ENCODE data around the gene ATP6V0C.
"Not testable (repeated sequence)": the region's sequence is repeated elsewhere in the genome, so short reads cannot be mapped to it uniquely, and the experiment has no call there.

The ATP6V0C gene

DNA sequence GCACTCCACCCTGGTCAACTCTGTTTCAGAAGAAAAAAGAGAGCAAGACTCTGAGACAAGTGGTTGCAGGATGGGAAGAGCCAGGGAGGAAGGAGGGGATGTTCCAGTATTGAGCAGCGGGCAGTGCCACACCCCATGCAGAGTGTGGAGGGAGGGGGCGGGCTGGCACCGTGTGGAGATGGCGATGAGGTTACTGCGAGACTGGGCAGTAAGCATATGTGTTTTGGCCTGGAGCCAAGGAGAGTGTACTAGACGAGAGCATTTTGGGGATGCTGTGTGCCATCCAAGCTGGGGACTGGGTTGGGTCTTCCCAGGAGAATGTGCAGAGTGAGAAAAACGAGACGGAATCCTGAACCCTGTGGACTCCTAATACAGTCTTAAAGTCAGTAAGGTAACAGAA, 35.5 kb upstream of the ATP6V0C start:
- H3K4me2 ChIP-seq (ENCODE audit: low read length) = no peak overlapping the region
- no peak overlapping the region for H2AFZ ChIP-seq (ENCODE audit: low read length)
- H3K9me2 ChIP-seq (ENCODE audit: low read depth, low read length) = no peaks in the 10 kb centered on the region
- H3K27me3 ChIP-seq (ENCODE audit: insufficient read depth, low read length) = peaks cover 2% of the 10 kb centered on the region; the same call in 1 of the 2 replicates
- no peak overlapping the region for H3K9ac ChIP-seq (ENCODE audit: low read length)
- no peaks in the 10 kb centered on the region for H3K36me3 ChIP-seq (ENCODE audit: insufficient read depth, low read length)
- no peaks in the 10 kb centered on the region for H3F3A ChIP-seq (ENCODE audit: insufficient read depth, low read length)
- H4K20me1 ChIP-seq (ENCODE audit: insufficient read depth, low read length) = no peaks in the 10 kb centered on the region
- H3K4me3 ChIP-seq (ENCODE audit: low read depth, low read length, poor library complexity, severe bottlenecking) = no peak overlapping the region
- H3K79me2 ChIP-seq (ENCODE audit: insufficient read depth, low read length) = no peaks in the 10 kb centered on the region
- no peak overlapping the region for H3K27ac ChIP-seq (ENCODE audit: low read depth, low read length, poor library complexity, severe bottlenecking)
- H3K4me1 ChIP-seq (ENCODE audit: insufficient read depth, low read length, severe bottlenecking) = peaks cover 18% of the 10 kb centered on the region
- no peaks in the 10 kb centered on the region for H3K9me3 ChIP-seq (ENCODE audit: low read length)
- TF ChIP-seq, protein P1, sequence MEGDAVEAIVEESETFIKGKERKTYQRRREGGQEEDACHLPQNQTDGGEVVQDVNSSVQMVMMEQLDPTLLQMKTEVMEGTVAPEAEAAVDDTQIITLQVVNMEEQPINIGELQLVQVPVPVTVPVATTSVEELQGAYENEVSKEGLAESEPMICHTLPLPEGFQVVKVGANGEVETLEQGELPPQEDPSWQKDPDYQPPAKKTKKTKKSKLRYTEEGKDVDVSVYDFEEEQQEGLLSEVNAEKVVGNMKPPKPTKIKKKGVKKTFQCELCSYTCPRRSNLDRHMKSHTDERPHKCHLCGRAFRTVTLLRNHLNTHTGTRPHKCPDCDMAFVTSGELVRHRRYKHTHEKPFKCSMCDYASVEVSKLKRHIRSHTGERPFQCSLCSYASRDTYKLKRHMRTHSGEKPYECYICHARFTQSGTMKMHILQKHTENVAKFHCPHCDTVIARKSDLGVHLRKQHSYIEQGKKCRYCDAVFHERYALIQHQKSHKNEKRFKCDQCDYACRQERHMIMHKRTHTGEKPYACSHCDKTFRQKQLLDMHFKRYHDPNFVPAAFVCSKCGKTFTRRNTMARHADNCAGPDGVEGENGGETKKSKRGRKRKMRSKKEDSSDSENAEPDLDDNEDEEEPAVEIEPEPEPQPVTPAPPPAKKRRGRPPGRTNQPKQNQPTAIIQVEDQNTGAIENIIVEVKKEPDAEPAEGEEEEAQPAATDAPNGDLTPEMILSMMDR (IDR thresholded peaks at IDR 0.05; ENCODE audit: low read length) = no peak
- no peak for TF ChIP-seq EZH2 (IDR thresholded peaks at IDR 0.05; ENCODE audit: borderline replicate concordance, low read length)

DNA sequence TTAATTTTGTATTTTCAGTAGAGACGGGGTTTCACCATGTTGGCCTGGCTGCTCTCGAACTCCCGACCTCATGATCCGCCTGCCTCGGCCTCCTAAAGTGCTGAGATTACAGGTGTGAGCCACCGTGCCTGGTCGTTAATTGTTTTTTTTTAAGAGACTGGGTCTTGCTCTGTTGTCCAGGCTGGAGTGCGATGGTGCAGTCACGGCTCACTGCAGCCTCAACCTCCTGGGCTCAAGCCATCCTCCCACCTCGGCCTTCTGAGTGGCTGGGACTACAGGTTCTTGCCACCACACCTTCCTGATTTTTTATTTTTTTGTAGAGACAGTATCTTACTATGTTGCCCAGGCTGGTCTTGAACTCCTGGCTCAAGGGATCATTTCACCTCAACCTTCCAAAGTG, 33.8 kb upstream of the ATP6V0C start:
- H3K4me1 ChIP-seq (ENCODE audit: insufficient read depth, low read length, severe bottlenecking); H3K9ac ChIP-seq (ENCODE audit: low read length); H2AFZ ChIP-seq (ENCODE audit: low read length); H4K20me1 ChIP-seq (ENCODE audit: insufficient read depth, low read length); H3K4me2 ChIP-seq (ENCODE audit: low read length); H3K36me3 ChIP-seq (ENCODE audit: insufficient read depth, low read length); H3F3A ChIP-seq (ENCODE audit: insufficient read depth, low read length); H3K27me3 ChIP-seq (ENCODE audit: insufficient read depth, low read length); H3K27ac ChIP-seq (ENCODE audit: low read depth, low read length, poor library complexity, severe bottlenecking); H3K4me3 ChIP-seq (ENCODE audit: low read depth, low read length, poor library complexity, severe bottlenecking); H3K79me2 ChIP-seq (ENCODE audit: insufficient read depth, low read length); H3K9me2 ChIP-seq (ENCODE audit: low read depth, low read length); H3K9me3 ChIP-seq (ENCODE audit: low read length): not testable (repeated sequence)

DNA sequence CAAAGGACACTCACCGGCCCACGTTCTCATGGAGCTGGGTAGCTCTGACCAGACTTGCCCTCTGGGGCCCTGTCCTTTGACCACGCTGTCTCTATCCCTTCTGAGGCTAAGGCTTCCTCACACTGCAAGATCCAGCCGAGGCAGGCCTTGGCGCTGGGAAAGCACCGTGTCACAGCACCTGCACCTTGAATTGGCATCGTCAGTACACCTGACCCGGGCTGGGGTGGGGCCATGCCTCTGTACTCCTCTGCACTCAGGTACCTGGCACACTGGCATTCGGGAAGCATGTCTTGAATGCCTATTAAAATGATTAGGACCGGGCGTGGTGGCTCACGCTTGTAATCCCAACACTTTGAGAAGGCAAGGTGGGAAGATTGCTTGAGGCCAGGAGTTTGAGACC, 32.8 kb upstream of the ATP6V0C start:
- Histone ChIP-seq H3K4me1 (ENCODE audit: insufficient read depth, low read length, severe bottlenecking) (peaks cover 3% of the 10 kb centered on the region), H3K79me2 (ENCODE audit: insufficient read depth, low read length) (no peaks in the 10 kb centered on the region), H3K27ac (ENCODE audit: low read depth, low read length, poor library complexity, severe bottlenecking) (no peak overlapping the region), H3K9me2 (ENCODE audit: low read depth, low read length) (no peaks in the 10 kb centered on the region), H3F3A (ENCODE audit: insufficient read depth, low read length) (no peaks in the 10 kb centered on the region), H3K9ac (ENCODE audit: low read length) (no peak overlapping the region), H3K9me3 (ENCODE audit: low read length) (no peaks in the 10 kb centered on the region), H4K20me1 (ENCODE audit: insufficient read depth, low read length) (no peaks in the 10 kb centered on the region), H3K27me3 (ENCODE audit: insufficient read depth, low read length) (no peaks in the 10 kb centered on the region; the same call in 1 of the 2 replicates), H2AFZ (ENCODE audit: low read length) (no peak overlapping the region), H3K4me3 (ENCODE audit: low read depth, low read length, poor library complexity, severe bottlenecking) (no peak overlapping the region), H3K4me2 (ENCODE audit: low read length) (no peak overlapping the region), H3K36me3 (ENCODE audit: insufficient read depth, low read length) (no peaks in the 10 kb centered on the region)
- TF ChIP-seq, protein P1 (IDR thresholded peaks at IDR 0.05; ENCODE audit: low read length) = no peak
- TF ChIP-seq EZH2 (IDR thresholded peaks at IDR 0.05; ENCODE audit: borderline replicate concordance, low read length) = no peak

DNA sequence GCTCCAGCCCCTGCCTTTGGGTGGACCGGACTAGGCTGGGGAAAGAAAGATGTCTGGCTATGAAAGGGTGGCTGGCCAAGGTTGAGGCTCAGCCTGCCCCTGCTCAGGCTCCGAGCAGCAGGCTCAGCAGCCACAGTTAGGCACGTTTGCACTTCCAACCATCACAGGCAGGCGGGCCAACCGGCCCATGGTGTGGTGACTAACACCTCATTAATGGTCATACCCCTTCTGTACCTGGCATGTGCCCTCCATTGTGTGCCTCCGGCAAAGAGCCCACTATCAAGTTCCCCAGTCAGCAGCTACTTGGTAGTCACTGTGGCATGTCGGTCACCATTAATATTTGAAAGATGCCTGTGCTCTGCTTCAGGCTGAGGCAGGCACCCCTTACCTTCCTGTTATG, 32.1 kb upstream of the ATP6V0C start:
- no peak overlapping the region for H3K4me2 ChIP-seq (ENCODE audit: low read length)
- no peaks in the 10 kb centered on the region for H3K36me3 ChIP-seq (ENCODE audit: insufficient read depth, low read length)
- H3K27ac ChIP-seq (ENCODE audit: low read depth, low read length, poor library complexity, severe bottlenecking) = no peak overlapping the region
- TF ChIP-seq, protein P1 (IDR thresholded peaks at IDR 0.05; ENCODE audit: low read length) = no peak
- TF ChIP-seq EZH2 (IDR thresholded peaks at IDR 0.05; ENCODE audit: borderline replicate concordance, low read length) = no peak
- no peaks in the 10 kb centered on the region for H3K9me2 ChIP-seq (ENCODE audit: low read depth, low read length)
- no peaks in the 10 kb centered on the region for H3K9me3 ChIP-seq (ENCODE audit: low read length)
- no peak overlapping the region for H3K4me3 ChIP-seq (ENCODE audit: low read depth, low read length, poor library complexity, severe bottlenecking)
- H2AFZ ChIP-seq (ENCODE audit: low read length) = no peak overlapping the region
- H4K20me1 ChIP-seq (ENCODE audit: insufficient read depth, low read length) = no peaks in the 10 kb centered on the region
- H3K4me1 ChIP-seq (ENCODE audit: insufficient read depth, low read length, severe bottlenecking) = peaks cover under 1% of the 10 kb centered on the region
- no peaks in the 10 kb centered on the region for H3K79me2 ChIP-seq (ENCODE audit: insufficient read depth, low read length)
- no peaks in the 10 kb centered on the region for H3F3A ChIP-seq (ENCODE audit: insufficient read depth, low read length)
- no peak overlapping the region for H3K9ac ChIP-seq (ENCODE audit: low read length)
- H3K27me3 ChIP-seq (ENCODE audit: insufficient read depth, low read length) = no peaks in the 10 kb centered on the region; the same call in 1 of the 2 replicates

Data from OCI-LY1 (cell line).